Naive thymus-derived CD4-positive, alpha-beta T cell (primary cell): ENCODE results near the gene DSCAM. TPM values are rescaled to one million over a fixed set of nuclear protein-coding genes. Genes with fewer than 3 reads are reported as not detected.

Experiments used
- ATAC-seq: fragments of 150-1000 bp; cut with Tn5 transposase; 2 replicates; pipeline ENCODE4 v1.10.0; 2021; ENCODE audit warnings: mild to moderate bottlenecking, moderate library complexity
- CTCF ChIA-PET: fragments of 350-600 bp; sonication (Branson Sonifier 250); formaldehyde crosslinking; loops from one replicate; lab custom pipeline; 2021; ENCODE audit warnings: antibody characterized with exemption; lab: Charles Lee
- POLR2A ChIA-PET: fragments of 350-600 bp; sonication (Branson Sonifier 250); formaldehyde crosslinking; loops from one replicate; lab custom pipeline; 2021; ENCODE audit warnings: antibody characterized with exemption, inconsistent platforms; lab: Charles Lee
- DNase-seq, 9 donors: peaks; one replicate each; pipeline versions ENCODE4 v3.0.0 to v3.0.0-alpha.2; 2020 to 2022; ENCODE audit warnings: mixed read lengths in 1 of 9
- H3K27ac ChIP-seq: one replicate; pipeline ENCODE4 v1.7.0; 2013; ENCODE audit warnings: mild to moderate bottlenecking, low read depth, low read length, moderate library complexity
- H3K27me3 ChIP-seq, 2 donors: one replicate each; pipeline ENCODE4 v1.7.0; 2013; ENCODE audit warnings: low read length in 2 of 2, mild to moderate bottlenecking in 2 of 2, moderate library complexity in 2 of 2; ENCODE audit not compliant: control insufficient read depth in 2 of 2, insufficient read depth in 2 of 2
- H3K36me3 ChIP-seq, 3 experiments: 1 replicate in 2 of 3; 2 replicates in 1 of 3; pipeline ENCODE4 v1.7.0; 2013; ENCODE audit warnings: low read length in 3 of 3, mild to moderate bottlenecking in 3 of 3, moderate library complexity in 1 of 3; ENCODE audit not compliant: insufficient read depth in 3 of 3, control insufficient read depth in 2 of 3
- H3K4me1 ChIP-seq, 2 donors: one replicate each; pipeline ENCODE4 v1.7.0; 2013; ENCODE audit warnings: low read length in 2 of 2, mild to moderate bottlenecking in 2 of 2, moderate library complexity in 1 of 2; ENCODE audit not compliant: control insufficient read depth in 2 of 2, insufficient read depth in 2 of 2
- H3K4me3 ChIP-seq: 2 replicates; pipeline ENCODE4 v1.7.0; 2013; ENCODE audit warnings: mild to moderate bottlenecking, low read length
- H3K9me3 ChIP-seq, 3 experiments: 1 replicate in 2 of 3; 2 replicates in 1 of 3; pipeline ENCODE4 v1.7.0; 2013; ENCODE audit warnings: low read length in 3 of 3; ENCODE audit not compliant: control insufficient read depth in 2 of 3
- H3K27ac Mint-ChIP-seq, 9 donors: one replicate each; pipeline ENCODE4 v1.8.0; 2020 to 2022; ENCODE audit warnings: mixed read lengths in 9 of 9, mild to moderate bottlenecking in 8 of 9, moderate library complexity in 5 of 9, inconsistent platforms in 2 of 9
- H3K27me3 Mint-ChIP-seq, 5 donors: one replicate each; pipeline ENCODE4 v1.8.0; 2021 to 2022; ENCODE audit warnings: mixed read lengths in 5 of 5, mild to moderate bottlenecking in 1 of 5
- H3K36me3 Mint-ChIP-seq, 5 donors: one replicate each; pipeline ENCODE4 v1.8.0; 2020 to 2022; ENCODE audit warnings: mixed read lengths in 5 of 5, mild to moderate bottlenecking in 3 of 5, inconsistent platforms in 1 of 5
- H3K4me1 Mint-ChIP-seq, 7 donors: one replicate each; pipeline ENCODE4 v1.8.0; 2020 to 2022; ENCODE audit warnings: mixed read lengths in 7 of 7, mild to moderate bottlenecking in 3 of 7, inconsistent platforms in 1 of 7
- H3K4me3 Mint-ChIP-seq, 10 donors: one replicate each; pipeline ENCODE4 v1.8.0; 2020 to 2022; ENCODE audit warnings: mild to moderate bottlenecking in 10 of 10, mixed read lengths in 10 of 10, moderate library complexity in 6 of 10, inconsistent platforms in 2 of 10
- H3K9me3 Mint-ChIP-seq, 11 donors: one replicate each; pipeline ENCODE4 v1.8.0; 2020 to 2022; ENCODE audit warnings: mixed read lengths in 11 of 11, mild to moderate bottlenecking in 4 of 11, inconsistent platforms in 1 of 11, moderate library complexity in 1 of 11
- intact Hi-C, 2 donors: fragments of 100-400 bp; cut with micrococcal nuclease; formaldehyde crosslinking; loops; one replicate each; pipeline ENCODE4 v1.15.1; 2023
- polyA plus RNA-seq, 2 donors: library from polyadenylated mRNA; unstranded; fragments of 300-500 nt; fragmentation: Illumina TruSeq; gene quantifications; one replicate each; pipeline ENCODE4 v1.2.3, GENCODE V29; 2021
- total RNA-seq, 6 experiments: library from RNA in 5 of 6; stranded (reverse) in 5 of 6; gene quantifications; 1 replicate in 5 of 6; 2 replicates in 1 of 6; pipeline ENCODE4 v1.2.3 and lab custom pipeline; 2021 to 2026

Gene DSCAM
- total and polyA plus RNA-seq, 7 experiments from 2014 or later = not detected

GRCh38 chr21:40395732-40396131, 451.2 kb downstream of the DSCAM start:
- Histone ChIP-seq H3K4me3 (no peak overlapping the region), H3K27me3 (no peaks in the 10 kb centered on the region), H3K4me1 (no peaks in the 10 kb centered on the region), H3K27ac (no peak overlapping the region), H3K36me3 (no peaks in the 10 kb centered on the region), H3K9me3 (no peaks in the 10 kb centered on the region)
- POLR2A ChIA-PET = no interaction called here
- Mint-ChIP-seq H3K27me3 (peaks cover 0 to 6% (median 0%) of the 10 kb centered on the region in 5 donors), H3K36me3 (no peaks in the 10 kb centered on the region), H3K4me3 (no peak overlapping the region), H3K4me1 (no peaks in the 10 kb centered on the region), H3K9me3 (peaks cover 0 to 13% (median 3%) of the 10 kb centered on the region in 11 donors), H3K27ac (no peak overlapping the region)
- no peak for ATAC-seq
- no peak for DNase-seq
- CTCF ChIA-PET = no interaction called here
- intact Hi-C loops = no loop called here

- Mint-ChIP-seq H3K27me3 (peaks cover 0 to 13% (median 0%) of the 10 kb centered on the region in 5 donors), H3K4me3 (no peak overlapping the region), H3K4me1 (no peaks in the 10 kb centered on the region), H3K27ac (no peak overlapping the region), H3K36me3 (no peaks in the 10 kb centered on the region), H3K9me3 (peaks cover 0 to 18% (median 7%) of the 10 kb centered on the region in 11 donors)
- ATAC-seq = no peak
- ChIA-PET POLR2A (no interaction called here), CTCF (interaction anchor here (0.7 kb wide), 1 partner anchor 12 kb away, joined by 3 read pairs; no protein-coding TSS in a partner anchor)
- intact Hi-C loops = no loop called here
- Histone ChIP-seq H3K4me1 (no peaks in the 10 kb centered on the region), H3K36me3 (no peaks in the 10 kb centered on the region), H3K9me3 (no peaks in the 10 kb centered on the region), H3K4me3 (no peak overlapping the region), H3K27me3 (no peaks in the 10 kb centered on the region), H3K27ac (no peak overlapping the region)
- DNase-seq = no peak
Measured at GRCh38 chr21:40393066-40393465, 453.9 kb downstream of the DSCAM start.

GRCh38 chr21:40388046-40388445, 458.9 kb downstream of the DSCAM start:
- no peaks in the 10 kb centered on the region for H3K27me3 ChIP-seq
- ChIA-PET POLR2A (no interaction called here), CTCF (no interaction called here)
- H3K36me3 ChIP-seq = no peaks in the 10 kb centered on the region
- no peak for DNase-seq
- no peaks in the 10 kb centered on the region for H3K9me3 ChIP-seq
- no peak overlapping the region for H3K4me3 Mint-ChIP-seq
- peaks cover 0 to 9% (median 0%) of the 10 kb centered on the region in 11 donors for H3K9me3 Mint-ChIP-seq
- H3K27me3 Mint-ChIP-seq = peaks cover 0 to 32% (median 8%) of the 10 kb centered on the region in 5 donors
- no peaks in the 10 kb centered on the region for H3K4me1 ChIP-seq
- intact Hi-C loops = loop anchor here in 1 of 2 donors (5.0 kb wide), 1 partner anchor 246 kb away; no protein-coding TSS in a partner anchor
- H3K4me1 Mint-ChIP-seq = peaks cover 0 to 3% (median 0%) of the 10 kb centered on the region in 7 donors
- no peak for ATAC-seq
- no peak overlapping the region for H3K27ac ChIP-seq
- H3K4me3 ChIP-seq = no peak overlapping the region
- H3K27ac Mint-ChIP-seq = no peak overlapping the region
- no peaks in the 10 kb centered on the region for H3K36me3 Mint-ChIP-seq

GRCh38 chr21:40386981-40387747, 459.8 kb downstream of the DSCAM start:
- H3K27me3 ChIP-seq = no peaks in the 10 kb centered on the region
- H3K4me1 Mint-ChIP-seq = peaks cover 0 to 3% (median 0%) of the 10 kb centered on the region in 7 donors
- ATAC-seq (no peak), DNase-seq (no peak)
- no peaks in the 10 kb centered on the region for H3K9me3 ChIP-seq
- no peaks in the 10 kb centered on the region for H3K36me3 ChIP-seq
- H3K27me3 Mint-ChIP-seq = peaks cover 0 to 32% (median 8%) of the 10 kb centered on the region in 5 donors
- H3K4me1 ChIP-seq = no peaks in the 10 kb centered on the region
- no peak overlapping the region for H3K4me3 ChIP-seq
- no peaks in the 10 kb centered on the region for H3K36me3 Mint-ChIP-seq
- ChIA-PET CTCF (no interaction called here), POLR2A (no interaction called here)
- no peak overlapping the region for H3K27ac ChIP-seq
- H3K27ac Mint-ChIP-seq = no peak overlapping the region
- H3K4me3 Mint-ChIP-seq = no peak overlapping the region
- intact Hi-C loops = loop anchor here in 1 of 2 donors (5.0 kb wide), 1 partner anchor 245 kb away; no protein-coding TSS in a partner anchor
- peaks cover 0 to 9% (median 0%) of the 10 kb centered on the region in 11 donors for H3K9me3 Mint-ChIP-seq

- no peaks in the 10 kb centered on the region for H3K36me3 ChIP-seq
- no peak overlapping the region for H3K27ac ChIP-seq
- no peak overlapping the region for H3K4me3 ChIP-seq
- no peak for ATAC-seq
- no peaks in the 10 kb centered on the region for H3K27me3 ChIP-seq
- no peaks in the 10 kb centered on the region for H3K9me3 ChIP-seq
- ChIA-PET CTCF (no interaction called here), POLR2A (no interaction called here)
- Mint-ChIP-seq H3K27me3 (peaks cover 0 to 32% (median 8%) of the 10 kb centered on the region in 5 donors), H3K27ac (no peak overlapping the region), H3K4me3 (no peak overlapping the region), H3K36me3 (no peaks in the 10 kb centered on the region), H3K4me1 (peaks cover 0 to 3% (median 0%) of the 10 kb centered on the region in 7 donors), H3K9me3 (peaks cover 0 to 10% (median 0%) of the 10 kb centered on the region in 11 donors)
- intact Hi-C loops = loop anchor here in 1 of 2 donors (5.0 kb wide), 1 partner anchor 244 kb away; no protein-coding TSS in a partner anchor
- peak in 3 of 9 donors; percentile 4 to 56 (median 11) for DNase-seq
- H3K4me1 ChIP-seq = no peaks in the 10 kb centered on the region
Measured at GRCh38 chr21:40386294-40386911, 460.6 kb downstream of the DSCAM start.

- Mint-ChIP-seq H3K4me3 (no peak overlapping the region), H3K9me3 (peaks cover 0 to 14% (median 1%) of the 10 kb centered on the region in 11 donors), H3K27ac (no peak overlapping the region), H3K4me1 (peaks cover 0 to 3% (median 0%) of the 10 kb centered on the region in 7 donors), H3K36me3 (no peaks in the 10 kb centered on the region), H3K27me3 (peaks cover 0 to 31% (median 8%) of the 10 kb centered on the region in 5 donors)
- POLR2A ChIA-PET = no interaction called here
- H3K27me3 ChIP-seq = no peaks in the 10 kb centered on the region
- no peaks in the 10 kb centered on the region for H3K9me3 ChIP-seq
- no peaks in the 10 kb centered on the region for H3K36me3 ChIP-seq
- ATAC-seq (no peak), DNase-seq (no peak)
- intact Hi-C loops = loop anchor here in 1 of 2 donors (5.0 kb wide), 1 partner anchor 244 kb away; no protein-coding TSS in a partner anchor
- CTCF ChIA-PET = no interaction called here
- H3K4me1 ChIP-seq = no peaks in the 10 kb centered on the region
- no peak overlapping the region for H3K4me3 ChIP-seq
- no peak overlapping the region for H3K27ac ChIP-seq
Measured at GRCh38 chr21:40385883-40386282, 461.1 kb downstream of the DSCAM start.
